ENCODE measurements around the gene ERRFI1.

ERRFI1 gene

GRCh38 chr1:8042134-8042533 is 16.0 kb upstream of the ERRFI1 start:
- DNase-seq, result no peak

DNA sequence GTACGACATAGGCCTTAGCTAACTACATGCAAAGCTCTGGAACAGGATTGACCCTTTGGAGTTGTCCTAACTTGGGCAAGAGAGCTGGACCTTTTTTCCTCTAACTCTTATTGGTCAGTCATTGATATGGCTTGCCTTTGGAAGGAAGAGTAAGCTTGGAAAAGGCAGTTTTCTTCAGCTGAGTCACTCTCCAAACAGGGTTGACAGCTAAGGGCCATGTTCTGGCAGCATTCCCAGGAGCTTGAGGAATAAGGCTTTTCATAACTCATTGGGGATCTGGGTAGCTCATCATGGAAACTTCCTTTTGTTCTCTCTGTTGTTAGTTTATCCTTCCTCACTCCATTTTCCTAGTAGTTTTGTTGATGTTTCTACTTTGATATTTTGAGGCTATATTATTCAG is 14.5 kb upstream of the ERRFI1 start:
- DNase-seq, result no peak

DNA sequence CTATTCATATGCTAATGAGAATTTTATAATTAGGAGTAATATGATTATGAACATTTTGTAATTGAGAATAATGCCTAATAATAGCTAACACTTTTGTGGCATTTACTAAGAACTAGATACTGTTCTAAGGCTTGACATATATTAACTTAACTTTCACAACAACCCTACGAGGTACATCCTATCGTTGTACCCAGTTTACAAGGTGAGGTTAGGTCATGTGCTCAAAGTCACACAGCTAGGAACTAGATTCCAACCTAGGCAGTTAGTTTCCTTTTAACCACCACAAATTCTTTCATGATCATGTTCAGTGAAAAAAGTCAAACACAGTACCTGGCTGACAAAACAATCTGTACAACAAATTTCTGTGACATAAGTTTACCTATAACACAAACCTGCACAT is 13.0 kb upstream of the ERRFI1 start:
- DNase-seq, result no peak

- no peak for DNase-seq
These were observed 9.2 kb upstream of the ERRFI1 start for GRCh38 chr1:8035289-8035688.

DNA sequence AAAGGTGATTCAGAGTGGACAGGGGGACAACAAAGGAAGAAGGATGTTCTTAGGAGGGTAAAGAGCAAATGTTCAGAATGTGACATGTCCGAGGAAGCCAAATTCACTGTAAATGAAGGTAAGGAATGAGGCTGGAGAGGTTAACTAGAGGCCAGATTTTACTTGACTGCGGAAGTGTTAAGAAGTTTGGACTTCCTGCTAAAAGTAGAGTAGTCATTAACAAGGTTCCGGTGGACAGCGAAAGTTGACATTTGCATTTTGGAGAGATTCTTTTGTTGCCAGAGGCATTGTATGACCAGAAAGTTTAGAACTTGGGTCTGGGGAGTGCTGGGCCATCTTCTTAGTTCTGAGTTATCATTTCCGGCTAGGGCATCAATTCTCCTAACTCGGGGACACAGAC is 7.2 kb upstream of the ERRFI1 start:
- no peak for DNase-seq

- DNase-seq, result no peak
These were observed 6.3 kb upstream of the ERRFI1 start for GRCh38 chr1:8032366-8032910.

DNA sequence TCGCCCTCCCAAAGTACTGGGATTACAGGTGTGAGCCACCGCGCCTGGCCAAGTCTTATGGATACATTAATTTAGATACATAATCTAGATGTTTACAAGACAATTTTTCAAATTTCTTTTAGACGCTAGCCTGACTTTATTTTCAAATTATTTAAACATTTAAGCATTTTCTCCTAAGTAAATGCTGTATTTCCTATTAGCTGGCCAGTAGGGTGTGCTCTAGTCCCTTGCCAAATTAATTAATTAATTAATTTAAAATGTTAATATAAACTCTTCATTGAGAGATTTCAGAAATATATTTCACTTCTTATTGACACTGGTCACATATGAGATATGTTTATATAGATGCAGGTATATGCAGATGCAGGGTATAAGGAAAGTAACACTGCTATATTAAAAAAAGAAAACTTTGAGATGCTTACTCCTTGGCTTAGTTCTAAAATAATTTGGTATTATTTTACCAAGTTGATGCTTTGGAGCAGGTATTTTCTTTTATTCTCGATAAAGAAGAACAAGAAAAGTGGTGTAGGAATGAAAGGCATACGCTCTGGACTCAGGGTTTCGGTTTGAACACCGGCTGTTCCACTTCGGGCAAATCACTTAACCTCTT is 5.2 kb upstream of the ERRFI1 start:
- no peak for DNase-seq

GRCh38 chr1:8028571-8028910 is 2.4 kb upstream of the ERRFI1 start:
- no peak for DNase-seq

GRCh38 chr1:8027748-8028570 is 1.9 kb upstream of the ERRFI1 start:
- no peak for DNase-seq

GRCh38 chr1:8026976-8027747 is 1.1 kb upstream of the ERRFI1 start:
- DNase-seq, result no peak

GRCh38 chr1:8025671-8026144 is 401 bp downstream of the ERRFI1 start:
- no peak for DNase-seq

- DNase-seq, result no peak
These were observed 943 bp downstream of the ERRFI1 start for GRCh38 chr1:8025061-8025670.

DNA sequence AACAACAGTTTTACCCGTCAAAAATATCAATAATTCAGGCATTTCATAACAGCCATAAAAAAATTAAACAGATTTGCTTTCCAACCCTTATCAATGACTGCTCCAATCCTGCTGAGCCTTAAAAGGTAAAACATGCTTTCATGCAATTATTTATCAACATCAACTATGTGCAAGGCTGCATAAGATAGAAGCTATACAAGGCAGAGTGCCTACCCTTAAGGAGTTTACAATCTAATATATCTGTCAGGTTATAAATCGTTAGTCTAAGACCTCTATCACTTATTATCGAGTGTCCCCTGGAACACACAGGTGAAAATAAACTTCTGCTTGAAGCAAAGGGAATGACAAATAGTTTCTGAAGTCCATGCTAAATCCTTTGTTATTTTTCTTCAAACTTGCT is 1.8 kb downstream of the ERRFI1 start:
- DNase-seq, result no peak

DNA sequence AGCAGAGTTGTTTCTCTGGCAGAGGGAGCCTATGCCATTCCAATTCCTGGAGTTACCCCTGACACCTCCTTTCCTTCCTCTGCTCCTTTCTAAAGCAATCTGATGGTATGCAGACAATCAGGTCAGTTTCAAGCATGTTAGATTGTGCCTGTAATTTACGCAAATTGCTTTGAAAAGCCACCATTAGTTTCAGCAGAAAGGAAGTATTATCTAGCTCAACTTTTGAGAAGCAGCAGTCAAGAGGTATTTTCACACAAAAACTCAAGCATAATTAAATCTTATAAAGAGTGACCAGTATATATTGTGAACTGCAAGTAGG is 2.2 kb downstream of the ERRFI1 start:
- no peak for DNase-seq

GRCh38 chr1:8023287-8023994 is 2.7 kb downstream of the ERRFI1 start:
- DNase-seq, result no peak

DNA sequence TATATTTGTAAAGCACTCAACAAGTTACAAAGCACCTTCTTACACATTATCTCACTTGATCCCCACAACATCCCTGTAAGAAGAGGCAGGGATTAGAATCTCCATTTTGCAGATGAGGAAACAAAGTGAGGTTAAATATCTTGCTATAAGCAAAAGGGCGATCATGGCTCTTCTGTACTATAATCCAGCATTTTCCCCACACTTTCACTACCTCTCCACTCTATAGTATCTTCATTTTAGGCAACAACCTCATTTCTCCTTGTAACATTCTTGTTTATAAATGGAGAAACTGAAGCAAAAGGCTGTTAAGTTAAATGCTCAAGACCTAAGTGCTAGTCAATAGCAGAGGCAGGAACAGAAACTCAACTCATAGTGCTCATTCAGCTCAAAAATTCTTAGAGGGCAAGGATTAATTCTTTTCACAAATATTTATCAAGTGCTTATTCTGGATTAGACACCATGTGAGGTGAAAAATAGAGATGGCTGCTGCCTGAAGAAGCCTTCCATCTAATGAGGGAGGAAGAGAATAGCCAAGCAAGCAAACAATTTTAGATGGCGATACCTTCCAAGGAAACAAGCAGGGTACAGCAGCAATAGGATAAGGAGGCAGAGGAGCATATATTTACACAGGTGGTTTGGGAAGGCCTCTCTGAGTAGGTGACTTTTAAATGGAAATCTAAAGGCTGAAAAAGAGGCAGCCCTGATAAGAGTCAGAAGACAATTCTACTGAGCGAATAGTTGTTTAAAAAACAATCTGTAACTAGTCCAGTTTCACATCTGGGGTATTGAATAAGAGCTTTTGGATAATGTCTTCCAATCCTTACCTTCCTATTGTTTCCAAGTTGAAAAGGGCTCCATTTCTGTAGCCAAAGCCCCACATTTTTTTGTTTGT is 3.5 kb downstream of the ERRFI1 start:
- no peak for DNase-seq

DNA sequence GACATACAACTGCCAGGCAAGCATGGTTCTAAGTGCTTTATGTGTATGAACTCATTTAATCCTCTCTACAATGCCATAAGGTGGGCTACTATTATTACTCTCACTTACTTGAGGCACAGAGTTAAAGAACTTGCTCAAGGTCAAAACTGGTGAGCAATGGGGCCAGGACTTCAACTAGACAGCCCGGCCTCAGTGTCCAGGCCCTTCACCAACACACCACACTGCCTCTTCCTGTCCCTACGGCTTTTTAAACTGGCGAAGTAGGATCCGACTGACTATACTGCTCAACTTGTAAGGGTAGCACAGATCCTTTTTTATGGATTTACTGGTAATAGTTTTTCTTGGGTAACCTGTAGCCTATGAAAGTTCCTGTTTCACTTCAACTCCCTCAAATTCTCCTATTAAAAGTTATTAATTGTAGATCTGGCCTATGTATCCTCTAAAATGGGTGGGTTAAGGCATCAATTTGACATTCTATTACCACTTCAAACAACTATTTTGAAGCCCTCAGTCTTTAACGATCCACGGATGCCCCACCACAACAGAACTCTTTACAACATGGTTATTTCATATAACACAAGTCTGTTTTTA is 4.3 kb downstream of the ERRFI1 start:
- DNase-seq, result no peak

DNA sequence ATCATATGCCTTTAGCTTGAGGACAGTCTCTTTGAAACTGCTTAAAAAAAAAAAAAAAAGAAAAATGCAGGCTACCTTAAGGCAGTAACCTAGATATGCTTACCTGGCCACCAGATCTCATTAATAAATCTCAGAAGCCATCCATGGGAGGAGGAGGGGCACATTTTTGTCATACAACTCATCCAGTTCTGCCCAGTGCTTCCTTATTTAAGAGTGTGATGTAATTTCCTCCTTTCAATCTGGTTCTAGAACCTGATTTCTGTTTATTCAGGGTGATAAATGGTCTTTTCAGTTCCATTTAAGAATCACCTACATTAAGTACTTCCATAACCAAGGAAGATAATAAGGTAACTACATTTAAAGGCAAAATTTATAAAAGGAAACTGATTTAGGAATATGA is 6.1 kb downstream of the ERRFI1 start:
- no peak for DNase-seq

DNA sequence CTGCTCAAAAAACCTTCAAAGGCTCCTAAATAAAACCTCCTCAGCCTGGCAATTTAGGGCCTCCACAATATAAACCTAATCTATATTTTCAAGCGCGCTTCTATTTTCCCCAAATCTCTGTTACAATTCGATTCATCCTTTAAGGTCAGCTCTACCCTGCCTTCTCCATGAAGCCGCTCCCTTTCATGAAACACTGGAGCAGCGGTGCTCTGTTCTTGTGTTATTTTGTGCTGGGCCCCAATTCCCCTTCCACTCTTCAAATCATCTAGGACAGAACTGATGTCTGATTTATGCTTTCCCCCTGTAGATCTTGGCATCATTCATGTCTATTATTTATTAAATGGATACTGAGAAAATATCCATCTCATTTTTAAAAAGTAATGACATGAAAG is 6.9 kb downstream of the ERRFI1 start:
- DNase-seq, result no peak

GRCh38 chr1:8018492-8019228 is 7.4 kb downstream of the ERRFI1 start:
- no peak for DNase-seq
